GM23248 (cell line): ENCODE measurements around the gene GADD45GIP1.

Experiments
- EZH2 ChIP-seq: fragments of 200-600 bp; sonication (generic); IDR thresholded peaks from 2 replicates; pipeline ENCODE4 v1.6.1; 2018; ENCODE audit warnings: antibody characterized with exemption, mild to moderate bottlenecking; ENCODE audit not compliant: insufficient read depth, poor library complexity, severe bottlenecking
- EZH2phosphoT487 ChIP-seq: fragments of 200-600 bp; sonication (generic); IDR thresholded peaks from 2 replicates; pipeline ENCODE4 v1.6.1; 2018; ENCODE audit warnings: antibody characterized with exemption, moderate library complexity, mild to moderate bottlenecking, low read depth; ENCODE audit not compliant: insufficient read depth

DNA sequence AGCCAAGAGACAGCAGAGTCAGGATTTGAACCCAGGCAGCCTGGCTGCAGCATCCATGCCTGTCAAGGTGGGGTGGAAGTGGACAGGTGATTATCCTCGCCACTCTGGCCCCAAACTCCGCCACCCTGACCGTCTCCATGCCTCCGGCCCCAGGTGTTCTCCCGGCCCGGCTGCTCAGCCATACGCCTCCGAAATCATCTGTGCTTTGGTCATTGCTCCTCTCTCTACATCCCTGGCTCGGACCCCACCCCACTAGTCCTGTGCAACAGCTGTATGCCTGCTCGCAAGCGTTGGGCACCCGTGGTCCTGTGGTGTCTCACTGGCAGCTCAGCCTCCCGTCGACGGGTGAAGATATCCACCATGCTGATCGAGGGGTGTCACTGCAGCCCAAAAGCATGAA is 16.2 kb upstream of the GADD45GIP1 start:
- TF ChIP-seq EZH2phosphoT487 = no peak
- no peak for TF ChIP-seq EZH2
